GM18517 (cell line): Measurements from ENCODE around the gene PWWP2B.

ENCODE experiments used
- ATAC-seq: cut with Tn5 transposase; IDR thresholded peaks from one replicate; pipeline ENCODE4 v1.9.1; 2021; ENCODE audit warnings: mild to moderate bottlenecking, moderate library complexity; ENCODE audit not compliant: unreplicated experiment

The PWWP2B gene

GRCh38 chr10:132417957-132418441, 21.0 kb downstream of the PWWP2B start:
- ATAC-seq: no peak

- no peak for ATAC-seq
Measured at GRCh38 chr10:132418527-132419416, 21.8 kb downstream of the PWWP2B start.

GRCh38 chr10:132419538-132420468, 22.8 kb downstream of the PWWP2B start:
- no peak for ATAC-seq

- no peak for ATAC-seq
Measured at GRCh38 chr10:132420469-132420980, 23.5 kb downstream of the PWWP2B start.

GRCh38 chr10:132420981-132421846, 24.2 kb downstream of the PWWP2B start:
- ATAC-seq: no peak

- no peak for ATAC-seq
Measured at GRCh38 chr10:132421847-132422751, 25.1 kb downstream of the PWWP2B start.

- no peak for ATAC-seq
Measured at GRCh38 chr10:132422903-132423825, 26.2 kb downstream of the PWWP2B start.

- no peak for ATAC-seq
Measured at GRCh38 chr10:132423966-132424861, 27.2 kb downstream of the PWWP2B start.

- ATAC-seq: no peak
Measured at GRCh38 chr10:132425029-132425756, 28.2 kb downstream of the PWWP2B start.

- ATAC-seq: no peak
Measured at GRCh38 chr10:132425757-132426155, 28.8 kb downstream of the PWWP2B start.

GRCh38 chr10:132427006-132427771, 30.2 kb downstream of the PWWP2B start:
- no peak for ATAC-seq

GRCh38 chr10:132427939-132428367, 31.0 kb downstream of the PWWP2B start:
- ATAC-seq: no peak

- ATAC-seq: no peak
Measured at GRCh38 chr10:132428486-132428995, 31.5 kb downstream of the PWWP2B start.

GRCh38 chr10:132429281-132430230, 32.6 kb downstream of the PWWP2B start:
- ATAC-seq: no peak
